ENCODE data around the gene SUPT4H1. TPM values are rescaled to one million over a fixed set of nuclear protein-coding genes. Genes with fewer than 3 reads are reported as not detected.

The SUPT4H1 gene
- total RNA-seq, 1 experiment from 2014 or later: 74.8 TPM

- H3K4me2 ChIP-seq: no peak overlapping the region
- H3K36me3 ChIP-seq (ENCODE audit: low read depth): no peaks in the 10 kb centered on the region
- H3K79me2 ChIP-seq (ENCODE audit: low read depth): no peaks in the 10 kb centered on the region
- BruUV-seq (replicated peaks): no TSS peak
- H3F3A ChIP-seq (ENCODE audit: insufficient read depth, low read depth): no peaks in the 10 kb centered on the region
- no peak for DNase-seq
- no peak overlapping the region for H3K4me3 ChIP-seq
- H3K4me1 ChIP-seq (replicated peaks; ENCODE audit: insufficient read depth): 0 out of 2 replicates have a peak, but pooled peaks cover under 1% of the 10 kb centered on the region
- ChIA-PET POLR2A (ENCODE audit: unreplicated experiment) (no interaction called here), CTCF (no interaction called here)
- intact Hi-C loops (cut with micrococcal nuclease; ENCODE audit: unreplicated experiment): no loop called here
- no peaks in the 10 kb centered on the region for H3K9me3 ChIP-seq (ENCODE audit: insufficient read depth, low read depth)
- H3K9me2 ChIP-seq (ENCODE audit: insufficient read depth): no peaks in the 10 kb centered on the region
- H3K27ac ChIP-seq: no peak overlapping the region
- H2AFZ ChIP-seq: no peak overlapping the region
- no peaks in the 10 kb centered on the region for H4K20me1 ChIP-seq (ENCODE audit: insufficient read depth)
- TF ChIP-seq CTCF (conservative IDR thresholded peaks at IDR 0.05): no peak
- no peak for TF ChIP-seq EZH2 (IDR thresholded peaks at IDR 0.05; ENCODE audit: low read depth)
- peaks cover 16% of the 10 kb centered on the region; the same call in 1 of the 2 replicates for H3K27me3 ChIP-seq (ENCODE audit: insufficient read depth, low read depth)
Observed at GRCh38 chr17:58370716-58371115, 18.7 kb upstream of the SUPT4H1 start.

GRCh38 chr17:58370309-58370708 is 18.3 kb upstream of the SUPT4H1 start:
- intact Hi-C loops (cut with micrococcal nuclease; ENCODE audit: unreplicated experiment): no loop called here
- no peak for TF ChIP-seq CTCF (conservative IDR thresholded peaks at IDR 0.05)
- TF ChIP-seq EZH2 (IDR thresholded peaks at IDR 0.05; ENCODE audit: low read depth): no peak
- no TSS peak for BruUV-seq (replicated peaks)
- POLR2A ChIA-PET (ENCODE audit: unreplicated experiment): no interaction called here
- Histone ChIP-seq H3K36me3 (ENCODE audit: low read depth) (no peaks in the 10 kb centered on the region), H3K4me3 (no peak overlapping the region), H3K27me3 (ENCODE audit: insufficient read depth, low read depth) (peaks cover 17% of the 10 kb centered on the region; the same call in 1 of the 2 replicates), H3K9me3 (ENCODE audit: insufficient read depth, low read depth) (no peaks in the 10 kb centered on the region), H3K4me2 (no peak overlapping the region), H3K27ac (no peak overlapping the region), H3K79me2 (ENCODE audit: low read depth) (no peaks in the 10 kb centered on the region), H2AFZ (no peak overlapping the region), H3K4me1 (replicated peaks; ENCODE audit: insufficient read depth) (no peaks in the 10 kb centered on the region), H4K20me1 (ENCODE audit: insufficient read depth) (no peaks in the 10 kb centered on the region), H3K9me2 (ENCODE audit: insufficient read depth) (no peaks in the 10 kb centered on the region), H3F3A (ENCODE audit: insufficient read depth, low read depth) (no peaks in the 10 kb centered on the region)
- no peak for DNase-seq
- CTCF ChIA-PET: no interaction called here

DNA sequence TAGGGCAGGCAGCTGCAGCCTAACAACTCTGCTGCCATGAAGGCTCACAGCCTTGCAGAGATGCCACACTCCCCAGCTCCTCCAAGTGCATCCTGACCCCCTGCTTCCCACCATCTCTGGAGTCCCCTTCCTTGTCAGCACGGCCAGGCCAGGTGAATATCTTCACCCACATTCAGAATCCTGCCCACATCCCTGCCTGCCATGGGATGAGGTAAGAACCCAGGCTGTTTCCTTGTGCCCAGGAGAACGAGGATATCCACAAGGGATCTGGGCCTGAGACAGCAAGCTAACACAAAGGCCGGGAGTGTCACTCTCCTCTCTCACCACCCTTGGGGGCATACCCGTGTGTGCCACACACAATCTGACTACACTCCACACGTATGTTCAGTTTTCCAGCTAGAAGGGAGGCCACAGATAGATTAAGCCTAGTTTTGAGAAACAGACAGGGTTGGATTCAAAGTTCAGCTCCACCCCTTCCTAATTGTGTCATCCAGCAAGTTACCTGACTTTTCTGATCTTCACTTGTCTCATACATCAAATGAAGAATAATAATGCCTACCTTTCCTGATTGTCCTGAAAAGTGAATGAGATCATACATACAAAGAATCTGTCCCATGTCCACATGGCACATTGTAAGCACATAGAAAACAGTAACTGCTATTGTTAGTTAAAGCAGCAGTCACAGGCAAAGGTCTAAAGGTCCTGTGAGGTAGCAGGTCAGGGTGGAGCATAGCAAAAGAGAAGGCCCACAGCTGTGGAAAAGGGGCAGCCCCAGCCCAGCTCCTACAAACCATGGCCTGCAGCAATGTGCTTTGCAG is 17.4 kb upstream of the SUPT4H1 start:
- Histone ChIP-seq H3K4me1 (replicated peaks; ENCODE audit: insufficient read depth) (no peaks in the 10 kb centered on the region), H2AFZ (no peak overlapping the region), H3K9me2 (ENCODE audit: insufficient read depth) (no peaks in the 10 kb centered on the region), H3K4me2 (no peak overlapping the region), H3K79me2 (ENCODE audit: low read depth) (no peaks in the 10 kb centered on the region), H4K20me1 (ENCODE audit: insufficient read depth) (no peaks in the 10 kb centered on the region), H3K4me3 (no peak overlapping the region), H3K9me3 (ENCODE audit: insufficient read depth, low read depth) (no peaks in the 10 kb centered on the region), H3K27me3 (ENCODE audit: insufficient read depth, low read depth) (peaks cover 17% of the 10 kb centered on the region; the same call in 1 of the 2 replicates), H3F3A (ENCODE audit: insufficient read depth, low read depth) (no peaks in the 10 kb centered on the region), H3K36me3 (ENCODE audit: low read depth) (no peaks in the 10 kb centered on the region), H3K27ac (no peak overlapping the region)
- ChIA-PET POLR2A (ENCODE audit: unreplicated experiment) (no interaction called here), CTCF (no interaction called here)
- no peak for TF ChIP-seq CTCF (conservative IDR thresholded peaks at IDR 0.05)
- no peak for TF ChIP-seq EZH2 (IDR thresholded peaks at IDR 0.05; ENCODE audit: low read depth)
- intact Hi-C loops (cut with micrococcal nuclease; ENCODE audit: unreplicated experiment): no loop called here
- DNase-seq: no peak
- no TSS peak for BruUV-seq (replicated peaks)
